Measurements from ENCODE around the gene MUSK.
"Not testable (repeated sequence)": the region's sequence is repeated elsewhere in the genome, so short reads cannot be mapped to it uniquely, and the experiment has no call there.

Gene MUSK

DNA sequence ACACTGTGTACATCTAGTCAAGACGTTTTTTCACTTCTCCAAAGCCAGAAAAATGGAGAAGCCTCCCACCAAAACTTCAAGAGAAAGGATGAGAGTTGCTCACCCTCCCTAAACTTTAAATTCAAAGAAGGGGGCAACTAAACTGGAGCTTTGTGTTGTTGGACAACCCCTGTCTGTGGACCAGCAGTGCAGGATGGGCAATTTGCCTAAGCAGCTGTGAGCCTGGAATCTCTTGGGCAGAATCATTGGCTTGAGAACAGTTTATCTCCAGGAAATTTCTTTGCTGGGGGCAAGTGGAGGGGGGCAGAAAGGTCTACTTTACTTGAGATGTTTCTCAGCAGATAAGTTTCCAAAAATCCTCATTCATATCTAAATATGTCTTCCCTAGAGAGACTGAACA lies 151.8 kb downstream of the MUSK start:
- no peak for DNase-seq

- no peak for DNase-seq
These were observed 152.5 kb downstream of the MUSK start for GRCh38 chr9:110821064-110821463.

DNA sequence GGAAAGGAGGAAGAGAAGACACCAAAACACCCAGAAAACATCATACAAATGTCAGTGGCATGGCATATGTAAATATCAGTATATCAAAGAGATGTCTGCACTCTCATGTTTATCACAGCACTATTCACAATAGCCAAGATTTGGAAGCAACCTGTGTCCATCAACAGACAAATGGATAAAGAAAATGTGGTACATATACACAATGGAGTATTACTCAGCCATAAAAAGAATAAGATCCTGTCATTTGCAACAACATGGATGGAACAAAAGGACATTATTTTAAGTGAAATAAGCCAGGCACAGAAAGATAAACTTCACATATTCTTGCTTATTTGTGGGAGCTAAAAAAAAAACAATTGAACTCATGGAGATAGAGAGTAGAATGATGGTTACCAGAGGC lies 156.5 kb downstream of the MUSK start:
- DNase-seq = not testable (repeated sequence)

DNA sequence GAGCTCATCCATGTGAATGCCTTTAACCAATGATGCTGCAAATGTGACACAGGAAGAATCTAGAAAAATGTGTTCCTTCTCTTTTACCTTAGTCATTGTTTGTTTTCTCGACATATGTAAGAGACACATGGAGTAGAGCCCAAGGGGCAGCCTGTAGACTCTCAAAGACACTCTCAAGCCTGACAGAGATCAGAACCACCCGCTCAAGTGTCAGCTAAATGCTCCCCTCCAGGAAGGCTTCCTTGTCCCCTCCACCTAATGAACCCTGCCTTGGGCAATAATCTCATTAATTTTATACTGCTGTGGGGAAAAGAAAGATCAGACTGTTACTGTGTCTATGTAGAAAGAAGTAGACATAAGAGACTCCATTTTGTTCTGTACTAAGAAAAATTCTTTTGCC lies 157.4 kb downstream of the MUSK start:
- DNase-seq = no peak

GRCh38 chr9:110826400-110826799 lies 157.8 kb downstream of the MUSK start:
- DNase-seq = not testable (repeated sequence)

- DNase-seq = no peak
These were observed 159.7 kb downstream of the MUSK start for GRCh38 chr9:110828264-110828663.

DNA sequence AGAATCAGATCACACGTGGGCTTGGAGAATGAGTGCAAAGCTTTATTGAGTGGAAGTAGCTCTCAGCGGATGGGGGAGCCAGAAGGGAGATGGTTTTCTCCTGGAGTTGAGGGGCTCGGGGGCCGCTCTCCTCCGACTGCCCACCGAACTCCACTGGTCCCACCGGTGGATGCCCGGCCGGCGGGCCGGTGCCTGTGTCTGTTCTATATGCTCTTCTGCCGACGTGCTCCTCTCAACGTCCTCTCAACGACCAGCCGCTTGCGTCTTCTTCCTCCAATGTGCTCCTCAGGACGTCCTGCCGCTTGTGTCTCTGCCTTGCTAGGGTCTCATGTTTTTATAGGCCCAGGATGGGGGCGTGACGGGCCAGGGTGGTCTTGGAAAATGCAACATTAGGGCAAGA lies 161.9 kb downstream of the MUSK start:
- no peak for DNase-seq

GRCh38 chr9:110832926-110833325 lies 164.3 kb downstream of the MUSK start:
- no peak for DNase-seq

GRCh38 chr9:110835404-110835803 lies 166.8 kb downstream of the MUSK start:
- DNase-seq = no peak

DNA sequence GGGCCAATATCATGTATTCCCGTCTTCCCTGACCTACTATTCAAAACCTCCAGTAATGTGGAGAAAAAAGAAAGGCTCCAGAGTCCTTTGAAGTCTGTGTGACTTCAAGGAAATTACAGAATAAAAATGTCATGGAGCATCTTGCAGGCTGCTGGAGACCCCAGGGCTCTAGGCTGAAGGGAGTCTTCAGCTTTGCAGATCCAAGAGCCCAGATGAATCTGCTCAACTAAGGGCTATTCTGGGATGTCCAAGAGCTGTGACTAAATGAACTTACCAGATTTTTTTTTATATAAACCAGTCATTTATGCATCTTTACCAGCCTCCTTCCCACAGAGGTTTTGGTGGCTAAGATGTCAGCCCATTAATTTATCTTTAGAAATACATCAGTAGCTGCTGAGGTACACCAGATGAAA lies 167.3 kb downstream of the MUSK start:
- DNase-seq = no peak

DNA sequence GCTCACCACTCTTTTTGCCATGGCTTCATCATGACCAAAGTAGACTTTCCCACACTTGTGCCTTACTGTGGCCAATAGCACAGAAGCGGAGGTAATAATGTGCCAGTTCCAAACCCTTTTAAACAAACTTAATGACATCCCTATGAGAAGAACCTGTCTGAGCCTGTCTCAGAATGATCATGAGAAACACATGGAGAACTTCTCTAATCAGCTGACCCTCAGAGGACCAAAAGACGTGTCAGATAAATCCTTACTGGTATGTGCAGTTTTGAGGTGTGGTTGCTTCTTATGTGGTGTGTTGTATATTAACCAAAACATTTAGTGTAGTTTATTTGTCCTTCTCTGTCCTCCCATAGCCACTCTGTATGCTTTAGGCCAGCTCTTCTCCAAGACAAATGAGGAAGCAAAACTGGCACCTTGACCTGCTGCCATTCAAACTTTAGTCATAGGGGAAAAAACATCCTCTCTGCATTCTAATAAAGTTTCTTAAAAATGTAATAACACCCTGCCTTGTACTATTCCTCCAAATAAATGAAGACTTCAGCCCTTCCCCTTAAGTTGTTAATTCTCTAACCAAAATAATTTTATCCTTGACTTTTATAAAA lies 168.9 kb downstream of the MUSK start:
- DNase-seq = no peak

GRCh38 chr9:110842169-110842568 lies 173.6 kb downstream of the MUSK start:
- no peak for DNase-seq

DNA sequence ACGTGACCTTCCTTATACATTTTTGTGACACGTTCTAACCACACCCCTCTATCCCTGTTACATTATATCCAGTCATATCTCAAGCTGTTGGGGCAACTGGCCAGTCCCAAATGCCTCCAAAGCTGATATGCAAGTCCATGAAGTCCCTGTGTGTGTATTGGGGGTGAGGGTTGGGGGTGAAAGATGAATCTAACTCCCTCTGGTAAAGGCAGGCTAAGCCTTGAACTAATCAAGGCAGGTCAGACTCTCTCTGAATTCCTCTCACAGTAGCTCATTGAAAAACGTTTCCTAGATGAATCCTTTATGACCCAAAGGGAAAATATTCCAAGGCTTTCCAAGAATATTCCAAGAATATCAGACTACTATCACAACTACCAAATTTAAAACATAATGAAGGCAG lies 174.4 kb downstream of the MUSK start:
- no peak for DNase-seq

- no peak for DNase-seq
These were observed 175.5 kb downstream of the MUSK start for GRCh38 chr9:110844121-110844520.

DNA sequence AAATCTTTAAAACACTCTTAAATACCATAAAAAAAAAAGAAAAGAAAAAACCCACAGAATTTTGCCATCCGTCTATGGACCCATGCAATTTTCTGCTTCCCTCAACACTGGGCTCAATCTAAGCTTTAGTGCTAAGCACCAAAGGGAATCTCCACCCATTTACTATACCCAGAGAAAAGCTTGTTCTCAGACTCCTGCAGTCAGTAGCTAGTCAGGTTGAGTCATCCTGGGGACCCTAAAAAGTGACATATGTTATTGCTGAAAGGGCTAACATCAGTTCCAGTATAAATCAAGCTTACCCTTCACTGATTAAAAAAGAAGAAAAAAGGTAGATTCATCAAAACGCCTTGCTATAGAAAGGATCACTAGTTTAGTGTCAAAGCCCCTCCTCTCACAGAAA lies 177.6 kb downstream of the MUSK start:
- DNase-seq = no peak

- DNase-seq = no peak
These were observed 179.1 kb downstream of the MUSK start for GRCh38 chr9:110847671-110848070.

DNA sequence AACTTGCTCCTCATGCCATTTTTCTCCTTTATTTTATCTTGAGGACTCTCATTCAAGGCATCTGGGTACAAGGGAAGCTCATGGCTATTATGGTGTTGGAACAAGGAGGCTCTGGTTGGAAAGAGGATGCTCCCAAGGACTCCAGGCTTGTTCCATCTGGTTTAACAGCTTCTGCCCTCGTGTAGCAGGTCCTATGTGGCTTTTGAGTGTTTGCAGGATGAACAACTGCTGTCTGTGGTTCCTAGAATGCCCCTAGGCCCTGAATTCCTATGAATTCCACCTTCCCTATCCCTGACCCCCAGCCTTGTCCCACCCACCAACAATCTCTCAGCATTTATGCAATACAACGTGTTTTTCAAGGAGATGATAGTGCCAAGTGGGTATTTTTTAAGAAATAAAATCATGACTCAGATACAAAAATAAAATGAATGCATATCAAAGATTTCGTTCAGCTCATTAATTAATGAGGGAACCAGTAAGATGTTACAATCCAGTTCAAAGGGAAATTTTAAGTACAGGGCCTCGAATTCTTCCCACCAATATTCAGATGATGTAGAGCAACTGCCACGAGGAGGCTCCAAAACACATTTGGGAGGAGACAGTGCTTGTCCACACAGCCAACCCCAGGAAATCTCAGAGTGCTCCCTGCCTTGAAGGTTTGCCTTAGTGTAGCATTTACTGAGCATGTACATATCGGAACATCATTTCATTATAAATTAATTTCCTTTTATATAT lies 182.0 kb downstream of the MUSK start:
- DNase-seq = no peak

Data from activated gamma-delta T cell treated with Interleukin-2 at 50 U/mL for 16 hours (primary cell).